CD4-positive, alpha-beta T cell treated with Interleukin-4 for 4 hours (primary cell): ENCODE measurements around the gene CRYZL1.

Experiments used
- DNase-seq: peaks from one replicate; pipeline ENCODE4 v3.0.0-alpha.2; 2020

Gene CRYZL1

GRCh38 chr21:33558777-33559421 is 82.6 kb downstream of the CRYZL1 start:
- DNase-seq: no peak

DNA sequence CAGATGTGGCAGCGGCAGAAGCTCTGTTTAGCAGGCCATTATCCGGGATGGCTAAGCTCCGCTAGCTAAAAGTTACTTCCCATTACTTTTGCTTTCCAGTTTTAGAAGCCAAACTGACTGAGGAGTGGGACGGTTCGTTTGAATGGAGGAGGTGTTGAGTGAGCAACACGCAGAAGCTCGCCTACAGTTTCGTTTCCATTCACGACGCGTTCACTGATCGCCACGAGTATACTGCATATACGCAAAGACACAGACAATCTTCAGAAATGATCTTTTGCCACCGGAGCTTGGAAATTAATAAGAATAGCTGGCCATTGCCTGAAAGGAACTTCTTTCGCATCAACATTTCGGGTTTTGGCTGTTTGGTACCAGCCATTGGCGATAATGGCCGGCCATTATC is 84.1 kb downstream of the CRYZL1 start:
- no peak for DNase-seq

GRCh38 chr21:33554982-33555344 is 86.6 kb downstream of the CRYZL1 start:
- no peak for DNase-seq

DNA sequence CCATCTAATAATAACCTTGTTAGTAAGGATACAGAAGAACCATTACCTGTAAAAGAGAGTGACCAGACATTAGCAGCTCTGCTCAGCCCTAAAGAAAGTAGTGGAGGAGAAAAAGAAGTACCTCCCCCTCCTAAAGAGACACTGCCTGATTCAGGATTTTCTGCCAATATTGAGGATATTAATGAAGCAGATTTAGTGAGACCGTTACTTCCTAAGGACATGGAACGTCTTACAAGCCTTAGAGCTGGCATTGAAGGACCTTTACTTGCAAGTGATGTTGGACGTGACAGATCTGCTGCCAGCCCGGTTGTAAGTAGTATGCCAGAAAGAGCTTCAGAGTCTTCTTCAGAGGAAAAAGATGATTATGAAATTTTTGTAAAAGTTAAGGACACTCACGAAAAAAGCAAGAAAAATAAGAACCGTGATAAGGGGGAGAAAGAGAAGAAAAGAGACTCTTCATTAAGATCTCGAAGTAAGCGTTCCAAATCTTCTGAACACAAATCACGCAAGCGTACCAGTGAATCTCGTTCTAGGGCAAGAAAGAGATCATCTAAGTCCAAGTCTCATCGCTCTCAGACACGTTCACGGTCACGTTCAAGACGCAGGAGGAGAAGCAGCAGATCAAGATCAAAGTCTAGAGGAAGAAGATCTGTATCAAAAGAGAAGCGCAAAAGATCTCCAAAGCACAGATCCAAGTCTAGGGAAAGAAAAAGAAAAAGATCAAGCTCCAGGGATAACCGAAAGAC is 87.1 kb downstream of the CRYZL1 start:
- no peak for DNase-seq

DNA sequence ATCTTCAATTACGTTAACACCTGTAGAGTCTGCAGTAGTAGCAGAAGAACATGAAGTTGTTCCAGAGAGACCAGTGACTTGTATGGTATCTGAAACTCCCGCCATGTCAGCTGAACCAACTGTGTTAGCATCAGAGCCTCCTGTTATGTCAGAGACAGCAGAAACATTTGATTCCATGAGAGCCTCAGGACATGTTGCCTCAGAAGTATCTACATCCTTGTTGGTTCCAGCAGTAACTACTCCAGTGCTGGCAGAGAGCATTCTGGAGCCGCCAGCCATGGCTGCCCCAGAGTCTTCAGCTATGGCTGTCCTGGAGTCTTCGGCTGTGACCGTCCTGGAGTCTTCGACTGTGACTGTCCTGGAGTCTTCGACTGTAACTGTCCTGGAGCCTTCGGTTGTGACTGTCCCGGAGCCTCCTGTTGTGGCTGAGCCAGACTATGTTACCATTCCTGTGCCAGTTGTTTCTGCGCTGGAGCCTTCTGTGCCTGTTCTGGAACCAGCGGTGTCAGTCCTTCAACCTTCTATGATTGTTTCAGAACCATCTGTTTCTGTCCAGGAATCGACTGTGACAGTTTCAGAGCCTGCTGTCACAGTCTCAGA is 88.4 kb downstream of the CRYZL1 start:
- no peak for DNase-seq

- DNase-seq: no peak
These were observed 89.2 kb downstream of the CRYZL1 start for GRCh38 chr21:33552093-33552998.

DNA sequence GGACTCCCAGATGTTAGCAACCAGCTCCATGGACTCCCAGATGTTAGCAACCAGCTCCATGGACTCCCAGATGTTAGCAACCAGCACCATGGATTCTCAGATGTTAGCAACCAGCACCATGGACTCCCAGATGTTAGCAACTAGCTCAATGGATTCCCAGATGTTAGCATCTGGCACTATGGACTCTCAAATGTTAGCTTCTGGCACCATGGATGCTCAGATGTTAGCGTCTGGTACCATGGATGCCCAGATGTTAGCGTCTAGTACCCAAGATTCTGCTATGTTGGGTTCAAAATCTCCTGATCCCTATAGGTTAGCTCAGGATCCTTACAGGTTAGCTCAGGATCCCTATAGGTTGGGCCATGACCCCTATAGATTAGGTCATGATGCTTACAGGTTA is 89.9 kb downstream of the CRYZL1 start:
- DNase-seq: no peak

GRCh38 chr21:33550772-33551660 is 90.5 kb downstream of the CRYZL1 start:
- DNase-seq: no peak

DNA sequence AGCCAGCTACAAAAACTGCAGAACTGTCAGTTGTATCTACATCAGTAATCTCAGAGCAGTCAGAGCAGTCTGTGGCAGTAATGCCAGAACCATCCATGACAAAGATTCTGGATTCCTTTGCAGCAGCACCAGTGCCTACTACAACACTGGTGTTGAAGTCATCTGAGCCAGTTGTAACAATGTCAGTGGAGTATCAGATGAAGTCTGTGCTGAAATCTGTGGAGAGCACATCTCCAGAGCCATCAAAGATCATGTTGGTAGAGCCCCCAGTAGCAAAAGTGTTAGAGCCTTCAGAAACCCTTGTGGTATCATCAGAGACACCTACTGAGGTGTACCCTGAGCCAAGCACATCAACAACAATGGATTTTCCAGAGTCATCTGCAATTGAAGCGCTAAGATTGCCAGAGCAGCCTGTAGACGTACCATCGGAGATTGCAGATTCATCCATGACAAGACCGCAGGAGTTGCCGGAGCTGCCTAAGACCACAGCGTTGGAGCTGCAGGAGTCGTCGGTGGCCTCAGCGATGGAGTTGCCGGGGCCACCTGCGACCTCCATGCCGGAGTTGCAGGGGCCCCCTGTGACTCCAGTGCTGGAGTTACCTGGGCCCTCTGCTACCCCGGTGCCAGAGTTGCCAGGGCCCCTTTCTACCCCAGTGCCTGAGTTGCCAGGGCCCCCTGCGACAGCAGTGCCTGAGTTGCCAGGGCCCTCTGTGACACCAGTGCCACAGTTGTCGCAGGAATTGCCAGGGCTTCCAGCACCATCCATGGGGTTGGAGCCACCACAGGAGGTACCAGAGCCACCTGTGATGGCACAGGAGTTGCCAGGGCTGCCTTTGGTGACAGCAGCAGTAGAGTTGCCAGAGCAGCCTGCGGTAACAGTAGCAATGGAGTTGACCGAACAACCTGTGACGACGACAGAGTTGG is 91.4 kb downstream of the CRYZL1 start:
- no peak for DNase-seq

GRCh38 chr21:33546086-33546485 is 95.5 kb downstream of the CRYZL1 start:
- DNase-seq: no peak

- no peak for DNase-seq
These were observed 96.9 kb downstream of the CRYZL1 start for GRCh38 chr21:33544451-33545195.

GRCh38 chr21:33543505-33544129 is 97.9 kb downstream of the CRYZL1 start:
- peak; percentile 52 for DNase-seq

- DNase-seq: peak; percentile 99
These were observed 98.7 kb downstream of the CRYZL1 start, which contains the start of gene SON for GRCh38 chr21:33542640-33543504. Gene SON (plus strand): TSS chr21:33543038. CDS start chr21:33543093, 55 bp downstream.

GRCh38 chr21:33541756-33542639 is 99.5 kb downstream of the CRYZL1 start, which contains the start of gene GART:
Gene GART (minus strand): TSS chr21:33542117. CDS start chr21:33539315, 2,802 bp downstream.
- DNase-seq: peak; percentile 73

GRCh38 chr21:33541105-33541711 is 100.3 kb downstream of the CRYZL1 start:
- DNase-seq: peak; percentile 13

- DNase-seq: no peak
These were observed 100.8 kb downstream of the CRYZL1 start for GRCh38 chr21:33540711-33541104.

DNA sequence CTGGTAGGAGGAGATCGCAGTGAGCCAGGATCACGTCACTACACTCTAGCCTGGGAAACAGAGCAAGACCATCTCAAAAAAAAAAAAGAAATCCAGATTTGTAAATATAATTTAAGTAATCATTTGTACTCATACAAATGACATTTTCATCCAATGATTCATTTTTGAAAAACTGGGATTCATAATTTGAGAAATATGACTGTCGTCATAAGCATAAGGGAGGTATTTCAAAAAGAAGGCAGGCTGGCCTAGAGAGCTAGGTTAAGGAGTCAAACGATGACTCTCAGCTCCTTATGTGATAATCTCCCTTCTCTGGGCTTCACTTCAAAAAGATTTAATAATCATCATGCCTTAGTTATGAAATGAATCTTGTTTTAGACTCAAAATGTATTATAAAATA is 101.9 kb downstream of the CRYZL1 start:
- DNase-seq: no peak
